GM19239 (cell line): ENCODE results near the gene CABLES1.
"Not testable (repeated sequence)": the region's sequence is repeated elsewhere in the genome, so short reads cannot be mapped to it uniquely, and the experiment has no call there.

Experiments
- DNase-seq: peaks from one replicate; pipeline ENCODE4 v3.0.0; 2011; ENCODE audit warnings: low spot score; ENCODE audit not compliant: insufficient read length
- FAIRE-seq: peaks from 2 replicates; lab custom pipeline; 2011; peaks lifted over from hg19 to GRCh38; lab: Jason Lieb, UNC

The CABLES1 gene

DNA sequence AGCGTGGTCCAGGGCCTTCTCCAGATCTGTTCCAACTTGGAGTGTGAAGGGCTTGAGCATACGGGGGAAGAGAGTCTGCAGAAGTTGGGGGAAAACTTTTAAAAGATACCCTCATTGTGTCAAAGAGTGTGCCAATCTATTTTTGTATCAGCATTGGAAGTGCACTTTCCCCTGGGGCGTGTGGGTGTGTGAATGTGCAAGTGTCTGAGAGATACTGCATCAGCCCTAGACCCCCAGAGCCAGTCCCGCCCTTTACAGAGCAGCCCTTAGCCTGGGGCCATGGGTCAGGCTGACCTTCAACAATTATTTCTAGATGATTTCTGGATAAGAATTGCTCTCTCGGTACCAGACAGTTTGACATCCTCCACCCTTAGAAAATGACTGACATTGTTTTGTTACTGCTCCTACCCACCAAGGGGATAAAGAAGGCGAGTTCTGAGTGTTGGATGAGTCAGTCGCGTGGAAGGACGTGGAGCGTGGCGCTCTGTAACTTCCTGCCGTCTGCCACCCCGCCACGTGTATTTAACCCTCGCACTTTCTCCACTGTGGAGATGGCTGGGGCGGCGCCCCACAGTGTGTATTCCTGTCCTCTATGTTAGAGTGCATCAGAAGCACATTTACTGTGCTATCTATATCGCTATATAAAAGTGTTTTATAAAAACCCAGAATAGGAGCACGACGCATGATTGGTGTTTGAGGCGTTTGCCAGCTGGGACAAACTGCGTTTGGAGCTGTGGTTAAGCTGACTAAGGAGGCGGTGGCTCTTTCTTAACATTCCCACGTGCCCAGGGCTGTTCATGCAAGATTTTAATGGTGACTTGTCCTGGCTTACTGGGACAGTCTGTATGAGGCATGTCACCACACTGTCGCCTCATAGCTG is 122.6 kb downstream of the CABLES1 start:
- no peak for FAIRE-seq

DNA sequence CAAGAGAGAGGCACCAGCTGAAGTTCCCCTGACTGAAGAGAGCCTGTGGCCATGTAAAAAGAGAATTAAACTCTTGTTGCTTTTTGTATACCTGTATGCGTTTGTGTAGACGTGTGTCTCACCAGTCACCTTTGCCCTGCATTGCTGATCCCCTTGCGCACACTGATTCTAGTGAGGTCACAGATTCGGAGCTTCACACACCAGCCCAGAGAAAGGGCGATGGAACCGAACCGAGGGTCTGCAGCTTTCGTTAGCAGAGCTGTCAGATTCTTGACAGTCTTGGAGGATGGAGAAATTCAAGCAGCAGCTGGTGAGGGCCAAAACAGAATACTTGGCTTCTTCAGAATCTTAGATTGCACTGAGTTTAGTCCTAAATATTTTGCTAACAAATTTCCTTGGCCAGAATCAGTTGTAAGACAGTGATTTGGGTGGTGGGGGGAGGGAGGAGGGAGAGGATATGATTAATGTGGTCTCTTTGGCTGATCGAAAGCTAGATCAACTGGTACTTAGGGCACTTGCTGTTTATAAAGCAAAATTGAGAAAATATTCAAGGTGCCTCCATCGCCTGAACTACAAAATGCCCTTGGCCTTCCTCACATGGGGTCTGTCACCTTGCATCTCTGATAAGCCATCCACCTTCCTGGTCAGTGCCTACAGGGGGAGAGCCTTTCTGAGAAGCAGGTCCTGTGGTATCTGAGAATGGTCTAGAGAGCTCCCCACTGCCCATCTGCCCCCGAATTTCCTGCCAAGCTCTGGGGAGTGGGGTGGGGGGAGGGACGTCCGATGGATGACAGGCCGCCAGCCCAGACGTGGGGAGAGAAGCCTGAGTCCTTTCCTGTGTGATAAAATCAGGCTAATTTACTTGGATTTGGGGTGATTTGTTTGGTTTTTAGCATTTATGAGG is 123.5 kb downstream of the CABLES1 start:
- FAIRE-seq (peak; percentile 48), DNase-seq (no peak)

More for the DNA sequence above, 122.6 kb downstream of the CABLES1 start:
- DNase-seq, result no peak

DNA sequence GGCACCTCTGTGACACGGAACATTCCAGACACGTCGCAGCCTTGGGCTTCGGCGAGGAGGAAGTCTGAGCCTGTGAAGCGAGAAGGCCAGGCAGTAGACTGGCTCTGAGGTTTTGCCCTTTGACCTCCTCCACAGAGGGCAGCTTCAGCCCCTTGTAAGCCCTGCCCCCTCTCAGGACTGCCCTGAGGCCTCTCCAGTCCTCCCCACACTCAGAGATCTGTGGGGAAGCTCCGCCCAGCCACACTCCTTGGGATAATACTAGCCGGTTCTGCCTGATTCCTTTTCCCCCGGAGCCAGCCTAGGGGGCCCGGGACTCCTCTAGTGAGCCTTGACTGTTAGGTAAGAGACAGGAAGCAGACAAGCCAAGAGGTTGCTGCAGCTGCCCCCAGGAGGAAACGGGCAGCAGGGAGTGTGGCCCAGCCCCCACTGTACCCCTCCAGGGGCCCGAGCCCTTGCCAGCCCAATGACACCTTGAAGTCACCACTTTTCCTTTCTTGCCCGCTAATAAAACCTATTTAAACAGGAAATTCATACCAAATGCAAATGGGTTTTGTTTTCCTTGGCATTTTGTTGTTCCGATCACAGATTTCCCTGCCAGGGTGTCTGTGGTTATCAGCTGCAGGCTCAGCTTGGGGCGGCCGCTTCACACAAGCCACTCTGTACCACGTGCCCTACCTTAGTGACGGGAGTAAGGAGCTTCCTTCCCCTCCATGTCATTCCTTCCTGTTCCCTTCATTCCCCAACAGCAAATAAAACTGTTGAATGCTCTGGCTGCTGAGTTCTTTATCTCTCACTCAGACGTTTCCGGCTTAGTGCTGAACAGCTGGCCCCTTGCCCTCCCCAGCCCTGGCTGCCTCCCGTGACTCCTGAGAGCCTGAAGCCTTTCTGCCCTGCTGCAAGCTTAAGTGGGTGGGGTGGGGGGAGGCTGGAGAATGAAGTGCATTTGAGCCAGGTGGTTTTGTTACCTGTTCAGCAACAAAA is 124.7 kb downstream of the CABLES1 start:
- peak; percentile 94 for FAIRE-seq
- DNase-seq, result peak; percentile 45

DNA sequence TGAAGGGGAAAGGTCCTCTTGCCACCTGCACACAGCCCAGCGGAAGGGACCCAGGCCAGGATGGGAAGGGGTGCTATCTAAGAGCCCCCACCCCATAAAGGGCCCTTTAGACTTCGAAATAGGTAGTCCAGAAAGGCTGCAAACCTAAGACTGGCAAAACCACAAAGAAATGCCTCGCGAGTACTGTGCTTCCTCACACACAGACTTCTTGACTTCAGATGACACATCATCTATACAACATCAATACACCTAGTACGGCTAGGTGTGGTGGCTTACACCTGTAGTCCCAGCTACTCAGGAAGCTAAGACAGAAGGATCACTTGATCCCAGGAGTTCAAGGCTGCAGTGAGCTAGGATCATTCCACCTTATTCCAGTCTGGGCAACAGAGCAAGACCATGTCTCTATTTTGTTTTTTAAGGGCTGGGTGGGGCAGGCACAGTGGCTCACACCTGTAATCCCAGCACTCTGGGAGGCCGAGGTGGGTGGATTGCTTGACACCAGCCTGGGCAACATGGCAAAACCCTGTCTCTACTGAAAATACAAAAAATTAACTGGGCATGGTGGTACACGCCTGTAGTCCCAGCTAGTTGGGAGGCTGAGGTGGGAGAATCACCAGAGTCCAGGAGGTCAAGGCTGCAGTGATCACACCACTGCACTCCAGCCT is 125.8 kb downstream of the CABLES1 start:
- DNase-seq (no peak), FAIRE-seq (peak; percentile 35)

DNA sequence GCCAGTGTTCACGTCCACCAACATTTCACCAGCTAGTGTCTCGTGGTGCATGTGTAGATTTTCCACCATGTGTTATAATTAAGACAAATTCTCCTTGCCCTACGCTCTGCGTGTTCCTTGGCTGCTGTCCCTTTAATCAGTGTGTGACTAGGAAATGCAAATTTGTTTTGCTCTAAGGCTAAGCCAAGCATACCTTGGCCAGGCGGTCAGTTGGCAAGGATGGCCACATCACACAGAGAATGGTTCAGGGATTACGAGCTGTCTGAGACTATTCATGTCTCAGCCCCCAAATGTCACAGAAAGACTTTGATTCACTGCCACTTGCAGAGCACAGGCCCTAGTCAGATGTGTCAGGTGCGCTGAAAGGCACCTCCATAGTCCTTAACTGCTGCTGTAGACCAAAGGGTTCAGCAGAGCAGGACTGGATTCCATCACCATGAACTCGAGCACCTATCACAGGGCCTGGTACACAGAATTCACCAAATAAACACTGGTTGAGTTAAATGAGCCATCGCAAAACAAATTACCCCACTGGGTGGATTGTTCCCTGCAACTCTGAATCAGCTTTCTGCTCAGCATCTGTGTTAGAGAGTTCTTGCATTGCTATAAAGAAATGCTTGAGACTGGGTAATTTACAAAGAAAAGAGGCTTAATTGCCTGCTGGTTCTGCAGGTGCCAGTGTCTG is 128.4 kb downstream of the CABLES1 start:
- FAIRE-seq (no peak), DNase-seq (no peak)

DNA sequence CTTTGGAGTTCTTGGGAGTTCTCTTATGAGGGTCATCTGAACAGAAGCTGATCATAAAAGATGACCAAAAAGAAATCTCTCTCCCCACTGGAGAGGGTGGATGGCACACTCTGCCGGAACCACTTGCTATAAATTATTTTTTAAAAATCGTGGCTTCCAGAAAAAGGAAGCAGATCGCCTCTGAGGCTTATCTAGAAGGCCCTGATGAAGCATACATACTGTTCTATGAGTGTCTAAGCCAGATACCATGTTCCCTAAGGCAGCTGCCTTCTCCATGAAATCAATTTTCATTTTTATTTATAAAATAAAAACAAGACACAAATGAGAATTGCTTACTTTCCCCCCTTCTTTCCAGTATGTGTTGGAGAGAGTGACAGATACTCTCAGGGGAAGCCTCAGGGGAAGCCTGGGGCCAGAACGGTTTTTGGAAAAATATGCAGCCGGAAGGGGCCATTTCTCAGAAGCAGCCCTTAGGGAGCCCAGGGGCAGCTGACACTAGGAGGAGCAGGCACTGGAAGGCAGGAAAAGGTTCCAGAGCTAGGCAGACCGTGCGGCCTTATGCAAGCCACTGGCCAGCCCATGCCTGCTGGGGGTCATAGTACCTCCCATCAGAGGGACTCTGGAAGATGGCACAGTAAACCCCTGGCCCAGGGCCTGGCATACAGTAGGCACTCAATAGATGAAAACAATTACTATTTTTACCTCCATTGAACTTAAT is 130.6 kb downstream of the CABLES1 start:
- DNase-seq, result no peak
- no peak for FAIRE-seq

DNA sequence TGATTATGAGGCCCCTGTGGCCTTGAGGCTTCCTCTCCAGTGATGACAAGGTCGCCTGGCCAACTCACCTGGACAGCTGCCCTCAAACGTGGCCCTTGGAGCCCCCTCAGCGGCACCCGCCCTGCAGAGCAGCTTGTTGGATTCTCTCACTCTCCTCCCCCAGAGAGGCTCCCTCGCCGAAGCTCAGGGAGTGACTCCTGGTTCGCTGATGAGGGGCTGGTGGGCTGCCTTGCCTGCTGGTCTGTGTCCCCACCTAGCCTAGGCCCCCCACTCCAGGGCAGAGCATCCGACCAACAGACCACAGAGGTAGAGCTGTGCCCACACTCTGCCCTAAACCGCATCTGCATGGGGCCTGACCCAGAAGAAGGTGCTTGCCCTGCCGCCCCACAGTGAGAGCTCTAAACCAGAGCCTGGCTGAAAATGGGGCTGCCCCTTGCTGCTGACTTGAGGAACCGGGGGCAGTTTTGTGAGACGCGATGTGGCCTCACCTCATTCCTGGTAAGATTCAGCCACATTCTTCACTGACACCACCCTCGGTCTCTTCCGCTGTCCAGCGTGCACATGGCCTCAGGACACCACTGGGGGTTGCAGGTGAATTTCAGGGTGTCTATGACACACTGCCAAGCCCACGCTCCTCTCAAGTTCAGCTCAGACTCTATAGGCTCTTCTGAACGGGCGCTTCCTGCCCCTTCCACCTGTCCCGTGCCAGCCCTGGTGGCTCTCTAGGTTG is 131.6 kb downstream of the CABLES1 start:
- DNase-seq (no peak), FAIRE-seq (peak; percentile 42)

DNA sequence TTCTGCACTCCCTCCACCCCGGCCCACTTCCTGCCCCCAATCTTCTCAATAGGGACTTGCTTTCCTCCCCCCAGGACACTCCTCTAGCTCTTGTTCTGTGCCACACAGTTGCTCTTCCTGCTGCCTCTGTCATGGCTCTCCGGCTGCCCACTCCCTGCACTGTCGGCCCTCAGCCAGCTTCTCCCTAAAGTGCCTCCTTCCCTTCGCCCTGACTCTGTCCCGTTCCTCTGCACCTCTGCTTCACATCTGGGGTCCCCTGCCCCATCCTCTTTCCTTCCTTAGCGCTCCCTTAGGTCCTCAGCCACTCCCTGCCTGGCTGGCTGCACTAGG is 132.1 kb downstream of the CABLES1 start:
- no peak for DNase-seq
- FAIRE-seq, result peak; percentile 31

DNA sequence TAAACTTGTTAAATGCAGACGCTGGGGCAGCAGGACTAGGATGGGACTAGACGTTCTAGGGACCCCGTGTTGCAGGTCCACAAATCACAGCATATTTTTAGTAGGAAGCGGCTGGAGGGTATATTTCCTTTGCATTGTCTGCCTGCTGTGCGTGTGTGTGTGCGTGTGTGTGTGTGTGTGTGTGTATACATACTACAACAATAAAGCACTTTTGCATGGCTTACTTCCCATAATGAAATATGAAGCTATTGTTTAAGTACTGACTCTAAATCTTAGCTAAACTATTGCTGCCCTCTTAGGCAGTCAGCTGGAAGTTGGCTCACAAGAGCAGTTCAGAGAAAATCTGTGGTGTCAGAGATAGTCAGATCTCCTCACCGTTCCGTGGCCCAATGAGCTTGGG is 133.4 kb downstream of the CABLES1 start:
- FAIRE-seq, result no peak
- DNase-seq, result no peak

DNA sequence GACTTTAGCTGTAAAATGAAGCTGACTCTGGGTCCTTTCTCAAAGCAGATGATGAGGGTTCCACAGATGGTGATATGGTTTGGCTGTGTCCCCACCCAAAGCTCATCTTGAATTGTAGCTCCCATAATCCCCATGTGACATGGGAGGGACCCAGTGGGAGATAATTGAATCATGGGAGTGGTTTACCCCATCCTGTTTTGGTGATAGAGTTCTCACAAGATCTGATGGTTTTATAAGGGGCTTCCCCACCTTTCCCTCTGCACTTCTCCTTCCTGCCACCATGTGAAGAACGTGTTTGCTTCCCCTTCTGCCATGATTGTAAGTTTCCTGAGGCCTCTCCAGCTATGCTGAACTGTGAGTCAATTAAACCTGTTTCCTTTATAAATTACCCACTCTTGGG is 133.8 kb downstream of the CABLES1 start:
- not testable (repeated sequence) for DNase-seq, FAIRE-seq

DNA sequence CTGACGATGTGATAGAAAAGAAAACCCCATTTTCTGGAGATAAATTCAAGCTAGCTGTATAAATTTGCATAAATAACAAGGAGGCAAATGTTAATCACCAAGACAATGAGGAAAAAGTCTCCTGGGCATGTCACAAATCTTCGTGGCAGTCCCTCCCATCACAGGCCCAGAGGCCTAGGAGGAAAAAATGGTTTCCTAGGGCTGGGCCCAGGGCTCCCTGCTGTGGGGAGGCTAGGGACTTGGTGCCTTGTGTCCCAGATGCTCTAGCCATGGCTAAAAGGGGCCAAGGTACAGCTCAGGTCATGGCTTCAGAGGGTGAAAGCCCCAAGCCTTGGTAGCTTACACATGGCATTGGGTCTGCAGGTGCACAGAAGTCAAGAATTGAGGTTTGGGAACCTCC is 134.6 kb downstream of the CABLES1 start:
- FAIRE-seq (no peak), DNase-seq (no peak)

DNA sequence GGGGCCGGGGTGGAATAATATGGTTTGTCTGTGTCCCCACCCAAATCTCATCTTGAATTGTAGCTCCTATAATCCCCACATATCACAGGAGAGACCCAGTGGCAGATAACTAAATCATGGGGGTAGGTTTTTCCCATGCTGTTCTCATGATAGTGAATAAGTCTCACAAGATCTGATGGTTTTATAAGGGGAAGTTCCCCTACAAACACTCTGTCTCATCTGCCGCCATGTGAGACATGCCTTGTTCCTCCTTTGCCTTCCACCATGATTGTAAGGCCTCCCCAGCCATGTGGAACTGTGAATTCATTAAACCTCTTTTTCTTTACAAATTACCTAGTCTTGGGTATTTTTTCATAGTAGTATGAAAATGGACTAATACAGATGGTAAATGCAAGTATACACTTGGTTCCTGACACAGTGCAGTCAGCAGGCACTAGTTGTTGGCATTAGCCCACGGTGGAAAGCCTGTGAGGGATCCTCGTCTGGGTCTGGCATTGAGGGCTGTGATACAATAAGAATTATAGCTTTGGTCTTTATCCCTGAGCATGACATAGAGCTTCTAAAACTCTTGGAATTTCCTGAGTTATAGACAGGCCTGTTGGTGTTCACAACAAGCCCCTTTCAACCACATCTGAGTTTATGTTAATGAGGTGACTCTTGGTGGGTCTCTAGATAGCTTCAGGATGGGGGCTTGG is 135.8 kb downstream of the CABLES1 start:
- FAIRE-seq, result no peak
- no peak for DNase-seq

DNA sequence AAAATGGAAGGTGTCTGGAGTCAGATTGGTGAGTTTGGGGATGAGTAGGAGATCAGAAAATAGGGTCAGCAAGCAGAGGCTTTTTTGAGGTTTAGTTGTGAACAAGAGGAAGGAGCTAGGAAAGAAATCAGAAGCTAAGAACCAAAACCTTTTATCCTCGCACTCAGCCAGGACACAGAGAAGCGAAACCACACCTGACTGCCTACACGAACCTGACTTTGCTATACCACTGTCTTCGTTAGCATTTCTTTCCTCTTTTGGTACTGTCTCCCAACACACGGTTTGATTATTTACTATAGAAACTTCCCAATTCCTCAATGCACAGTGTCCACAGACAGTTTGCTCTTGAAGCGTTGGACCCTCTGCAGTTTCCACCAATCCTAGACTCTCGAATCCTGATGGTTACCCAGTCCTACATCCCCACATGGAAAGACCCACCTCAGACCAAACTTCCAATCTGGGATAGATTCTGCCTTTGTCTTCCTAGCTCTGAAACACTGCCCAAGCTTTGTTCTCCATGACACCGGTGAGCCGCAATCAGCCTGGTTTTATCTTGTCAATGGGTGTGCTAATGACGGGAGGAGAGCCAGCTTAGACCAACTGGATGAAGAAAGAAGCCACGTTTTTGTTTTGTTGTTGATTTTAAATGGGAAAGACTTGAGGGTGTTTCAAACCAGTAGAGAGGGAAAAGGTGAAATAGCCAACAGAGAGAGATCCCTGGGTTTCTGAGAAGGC is 137.4 kb downstream of the CABLES1 start:
- FAIRE-seq, result peak; percentile 21
- DNase-seq, result no peak

DNA sequence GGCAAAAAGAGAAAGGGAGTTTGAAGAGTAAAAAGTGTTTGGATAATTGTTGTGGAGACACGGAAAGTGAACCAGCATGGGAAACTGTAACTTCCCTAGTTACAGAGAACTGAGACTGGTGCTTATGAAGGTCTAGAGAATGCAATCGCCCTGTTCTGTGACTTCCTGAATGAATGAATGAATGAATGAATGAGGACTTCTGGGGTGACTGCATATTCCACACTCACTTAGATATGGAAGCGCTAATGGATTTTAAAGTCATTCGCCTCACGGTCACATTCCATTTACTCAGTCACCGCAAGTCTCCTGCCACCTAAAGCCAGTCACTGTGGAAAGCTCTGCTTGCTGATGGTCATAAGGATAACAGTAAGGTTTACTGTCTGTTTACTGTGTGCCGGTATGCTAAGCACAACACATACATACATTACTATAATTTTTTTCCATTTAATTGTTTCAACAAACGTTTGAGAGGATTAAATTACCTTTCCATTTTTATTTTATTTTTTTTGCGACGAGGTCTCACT is 138.2 kb downstream of the CABLES1 start:
- DNase-seq, result no peak
- no peak for FAIRE-seq

DNA sequence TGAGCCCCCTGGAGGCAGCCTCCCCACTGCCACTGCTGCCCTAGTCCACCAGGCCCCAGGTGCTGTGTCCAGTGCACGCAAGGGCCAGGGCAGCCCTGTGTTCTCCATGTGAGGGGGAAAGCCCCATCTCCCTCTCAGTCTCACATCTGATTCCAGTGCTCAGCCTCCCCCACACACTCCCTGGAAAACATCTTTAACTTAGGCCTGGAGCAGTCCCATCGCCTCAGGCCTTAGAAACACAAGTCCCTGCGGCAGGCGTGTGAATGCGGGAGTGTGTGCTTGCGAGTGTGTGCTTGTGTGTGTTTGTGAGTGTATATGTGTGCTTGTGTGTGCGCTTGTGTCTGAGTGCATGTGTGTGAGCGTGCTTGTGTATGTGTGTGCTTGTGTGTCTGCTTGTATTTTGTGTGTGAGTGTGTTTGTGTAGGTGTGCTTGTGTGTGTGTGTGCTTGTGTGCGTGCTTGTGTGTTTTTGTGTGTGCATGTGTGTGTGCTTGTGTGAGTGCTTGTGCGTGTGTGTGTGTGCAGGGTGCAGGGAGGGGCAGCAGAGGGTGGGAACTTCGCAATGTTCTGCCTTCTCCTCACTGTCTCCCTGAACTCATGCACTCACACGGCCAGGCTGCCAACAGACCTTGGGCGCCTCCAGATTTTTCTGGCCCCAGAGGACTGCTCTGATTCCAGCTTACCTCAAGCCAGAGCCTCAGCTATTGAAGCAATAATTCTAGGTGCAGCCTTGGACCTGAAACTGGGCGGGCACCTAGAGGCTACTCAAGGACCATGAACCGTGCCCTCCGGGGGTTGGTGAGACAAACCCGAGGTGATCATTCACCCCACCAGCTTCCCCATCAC is 139.6 kb downstream of the CABLES1 start:
- no peak for FAIRE-seq

More for the DNA sequence above, 139.6 kb downstream of the CABLES1 start:
- DNase-seq, result no peak
